Spleen (tissue), 11 donors: ENCODE results near the gene ITM2C. TPM values are rescaled to one million over a fixed set of nuclear protein-coding genes. Genes with fewer than 3 reads are reported as not detected.

Source experiments
- DNase-seq: peaks from one replicate; pipeline ENCODE4 v3.0.0-alpha.2; 2020
- H3K27ac ChIP-seq, 8 donors: fragments of 200-600 bp; sonication (generic) in 7 of 8; 1 replicate in 4 of 8; 2 replicates in 4 of 8; pipeline versions ENCODE4 v1.5.0 to v1.8.0; 2016 to 2021; ENCODE audit warnings: inconsistent platforms in 4 of 8, mild to moderate bottlenecking in 4 of 8, moderate library complexity in 1 of 8
- H3K27me3 ChIP-seq, 7 donors: fragments of 200-600 bp; sonication (generic) in 6 of 7; replicated peaks in 1 of 7; 1 replicate in 4 of 7; 2 replicates in 3 of 7; pipeline versions ENCODE4 v1.5.0 to v1.8.0; 2016 to 2021; ENCODE audit warnings: inconsistent platforms in 3 of 7, mild to moderate bottlenecking in 1 of 7
- H3K36me3 ChIP-seq, 6 donors: fragments of 200-600 bp; sonication (generic) in 5 of 6; 1 replicate in 4 of 6; 2 replicates in 2 of 6; pipeline versions ENCODE4 v1.5.0 to v1.8.0; 2016 to 2021; ENCODE audit warnings: inconsistent platforms in 2 of 6
- H3K4me1 ChIP-seq, 6 donors: fragments of 200-600 bp; sonication (generic) in 5 of 6; 1 replicate in 3 of 6; 2 replicates in 3 of 6; pipeline versions ENCODE4 v1.5.0 to v1.8.0; 2016 to 2021; ENCODE audit warnings: inconsistent platforms in 3 of 6
- H3K4me3 ChIP-seq, 8 donors: fragments of 200-600 bp; sonication (generic) in 7 of 8; 1 replicate in 4 of 8; 2 replicates in 4 of 8; pipeline versions ENCODE4 v1.5.0 to v1.8.0; 2016 to 2021; ENCODE audit warnings: inconsistent platforms in 4 of 8, mild to moderate bottlenecking in 4 of 8, moderate library complexity in 2 of 8
- H3K9me3 ChIP-seq, 8 donors: fragments of 200-600 bp; sonication (generic) in 7 of 8; 1 replicate in 4 of 8; 2 replicates in 4 of 8; pipeline versions ENCODE4 v1.5.0 to v1.8.0; 2016 to 2021; ENCODE audit warnings: inconsistent platforms in 4 of 8
- CTCF ChIP-seq, 11 experiments: fragments of 200-600 bp in 7 of 11; fragments of 450-650 bp in 4 of 11; sonication (generic) in 4 of 11; IDR thresholded peaks in 8 of 11; conservative IDR thresholded peaks in 3 of 11; 1 replicate in 7 of 11; 2 replicates in 4 of 11; pipeline versions ENCODE4 v1.4.0 to v1.8.0; 2016 to 2021; ENCODE audit warnings: antibody characterized with exemption in 11 of 11, inconsistent platforms in 4 of 11, mild to moderate bottlenecking in 1 of 11
- POLR2A ChIP-seq, 3 donors: fragments of 450-650 bp; IDR thresholded peaks; one replicate each; pipeline ENCODE4 v1.5.1; 2017; ENCODE audit warnings: antibody characterized with exemption in 3 of 3, mild to moderate bottlenecking in 1 of 3
- POLR2AphosphoS5 ChIP-seq, 3 donors: sonication (generic); formaldehyde crosslinking; IDR thresholded peaks; one replicate each; pipeline ENCODE4 v1.5.1; 2017; ENCODE audit warnings: antibody characterized with exemption in 3 of 3
- WGBS, 5 donors: extraction: QIAGEN DNeasy Blood & Tissue Kit in 3 of 5; methylation state at CpG; one replicate each; pipeline versions ENCODE4 v1.1.5 to v1.1.7; 2013 to 2018; 5-methylcytosine and 5-hydroxymethylcytosine counted together
- intact Hi-C: fragments of 100-400 bp; cut with DNase I; formaldehyde crosslinking; loops from one replicate; pipeline ENCODE4 v1.15.0; 2023; ENCODE audit warnings: low total_unique reads
- polyA plus RNA-seq, 3 donors: library from polyadenylated mRNA; stranded (reverse); fragments of 200-250 nt; gene quantifications; one replicate each; pipeline ENCODE4 v1.2.1, GENCODE V29; 2013
- total RNA-seq, 7 donors: library from RNA; depleted of rRNA in 3 of 7; stranded (reverse); fragments of >200 nt in 3 of 7; fragmentation: NEBNext Ultra II Directional in 4 of 7; extraction: Animal tissue kit (Norgen Biotek cat#: 25700) in 4 of 7; gene quantifications; one replicate each; pipeline versions ENCODE4 v1.1.0 to v1.2.1, GENCODE V29; 2016 to 2021
- donor health status: healthy with polysubstance abuse.
- donor health status: DM: no; HTN: no; CAD: no; lungs with moderate emphysema.
- donor health status: DM: no; HTN: no; CAD: no.
- donor health status: Bipolar disorder and iron deficiency.
- donor health status: healthy.
- donor health status: DM: no; HTN: no; CAD: no.
- donor health status: DM: yes; HTN: yes; CAD: no.

ITM2C gene
- total and polyA plus RNA-seq, 10 donors = 58.5 to 150 (median 93.7) TPM

DNA sequence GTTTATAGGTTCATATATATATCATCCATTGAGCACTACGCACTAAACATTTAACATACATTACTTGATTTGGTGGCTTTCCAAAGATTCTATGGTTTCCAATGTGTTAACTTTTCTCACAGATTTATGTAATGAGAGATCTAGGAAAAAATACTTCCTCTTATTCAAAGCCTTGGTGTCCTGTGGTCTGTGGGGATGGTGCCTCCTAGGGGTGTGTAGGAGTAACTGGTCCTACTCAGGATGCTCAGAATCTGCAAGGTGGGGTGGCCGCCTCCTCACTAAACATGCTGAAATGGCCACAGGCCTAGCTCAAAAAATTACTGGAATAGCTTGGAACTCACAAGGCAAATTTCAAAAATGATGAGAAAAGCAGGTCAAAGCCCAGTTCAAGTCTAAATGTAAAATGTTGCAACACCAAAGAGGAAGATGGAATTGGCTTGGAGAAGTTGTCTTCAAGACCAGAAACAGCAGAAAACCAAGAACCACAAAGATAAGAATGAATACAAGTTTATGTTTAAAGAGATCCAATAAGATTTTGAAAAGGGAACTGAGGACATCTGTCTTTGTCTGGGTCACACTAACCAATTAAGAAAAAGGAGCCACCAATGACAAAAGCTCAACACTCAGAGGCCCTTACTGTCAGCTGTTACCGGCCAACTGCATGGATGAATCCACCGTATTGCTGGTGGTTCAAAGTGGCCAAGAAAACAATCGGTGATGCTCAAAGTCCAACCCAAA is 48.8 kb downstream of the ITM2C start:
- TF ChIP-seq CTCF (IDR thresholded peaks at IDR 0.05 in 8 of 11, conservative IDR thresholded peaks at IDR 0.05 in 3 of 11) (peak; percentile 36 to 73 (median 58)), POLR2A (IDR thresholded peaks at IDR 0.05) (no peak), POLR2AphosphoS5 (IDR thresholded peaks at IDR 0.05) (no peak)
- H3K36me3 ChIP-seq = peaks cover 0 to 10% (median 0%) of the 10 kb centered on the region in 6 donors
- peaks cover 0 to 14% (median 0%) of the 10 kb centered on the region in 7 donors for H3K27me3 ChIP-seq
- intact Hi-C loops = loop anchor here (5.0 to 10.0 kb wide), 2 partner anchors 66 to 71 kb away; no protein-coding TSS in a partner anchor
- H3K9me3 ChIP-seq = no peaks in the 10 kb centered on the region
- peaks cover 0 to 12% (median 3%) of the 10 kb centered on the region in 6 donors for H3K4me1 ChIP-seq
- H3K27ac ChIP-seq = peak overlapping the region in 2 of 8 donors; percentile 22 to 42
- WGBS, 5 donors = 57 to 76% (median 67%) methylated on average over 5 of the region's 5 CpGs
- H3K4me3 ChIP-seq = no peak overlapping the region
- DNase-seq = peak; percentile 78

- Histone ChIP-seq H3K9me3 (no peaks in the 10 kb centered on the region), H3K27me3 (peaks cover 0 to 14% (median 0%) of the 10 kb centered on the region in 7 donors), H3K27ac (no peak overlapping the region), H3K36me3 (peaks cover 0 to 6% (median 0%) of the 10 kb centered on the region in 6 donors), H3K4me1 (peaks cover 0 to 10% (median 3%) of the 10 kb centered on the region in 6 donors), H3K4me3 (no peak overlapping the region)
- TF ChIP-seq POLR2AphosphoS5 (IDR thresholded peaks at IDR 0.05) (no peak), CTCF (IDR thresholded peaks at IDR 0.05 in 8 of 11, conservative IDR thresholded peaks at IDR 0.05 in 3 of 11) (no peak), POLR2A (IDR thresholded peaks at IDR 0.05) (no peak)
- WGBS, 5 donors = 77 to 94% (median 87%) methylated on average over 2 to 3 of the region's 3 CpGs
- peak; percentile 46 for DNase-seq
- intact Hi-C loops = loop anchor here (5.0 to 10.0 kb wide), 2 partner anchors 68 to 70 kb away; no protein-coding TSS in a partner anchor
Measured at GRCh38 chr2:230914886-230915285, 50.1 kb downstream of the ITM2C start.

DNA sequence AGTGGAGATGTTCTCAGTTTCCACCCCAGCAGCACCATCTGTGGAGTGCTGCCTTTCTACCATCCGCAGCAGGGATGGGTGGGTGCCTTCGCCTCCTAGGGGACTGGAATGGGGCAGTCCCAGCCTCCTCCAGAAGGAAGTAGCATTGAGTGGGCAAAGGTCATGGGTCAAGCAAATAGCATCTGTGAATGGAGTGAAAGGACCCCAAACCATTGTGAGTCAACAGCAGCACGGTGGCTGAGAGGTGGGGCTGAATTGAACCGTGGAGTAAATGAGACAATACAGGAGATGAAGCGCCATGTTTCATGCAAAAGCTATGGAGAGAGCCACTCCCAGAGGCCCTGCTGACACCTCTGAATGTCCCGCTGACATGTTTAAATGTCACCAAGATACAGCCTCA is 50.6 kb downstream of the ITM2C start:
- DNase-seq = no peak
- intact Hi-C loops = loop anchor here (10.0 kb wide), 1 partner anchor 69 kb away; no protein-coding TSS in a partner anchor
- Histone ChIP-seq H3K4me3 (no peak overlapping the region), H3K9me3 (no peaks in the 10 kb centered on the region), H3K27ac (no peak overlapping the region), H3K4me1 (peaks cover 0 to 10% (median 3%) of the 10 kb centered on the region in 6 donors), H3K27me3 (peaks cover 0 to 14% (median 0%) of the 10 kb centered on the region in 7 donors), H3K36me3 (peaks cover 0 to 2% (median 0%) of the 10 kb centered on the region in 6 donors)
- 70 to 85% (median 84%) methylated on average over 6 of the region's 6 CpGs for WGBS, 5 donors
- TF ChIP-seq POLR2A (IDR thresholded peaks at IDR 0.05) = no peak
- TF ChIP-seq CTCF (IDR thresholded peaks at IDR 0.05 in 8 of 11, conservative IDR thresholded peaks at IDR 0.05 in 3 of 11) = no peak
- no peak for TF ChIP-seq POLR2AphosphoS5 (IDR thresholded peaks at IDR 0.05)

DNA sequence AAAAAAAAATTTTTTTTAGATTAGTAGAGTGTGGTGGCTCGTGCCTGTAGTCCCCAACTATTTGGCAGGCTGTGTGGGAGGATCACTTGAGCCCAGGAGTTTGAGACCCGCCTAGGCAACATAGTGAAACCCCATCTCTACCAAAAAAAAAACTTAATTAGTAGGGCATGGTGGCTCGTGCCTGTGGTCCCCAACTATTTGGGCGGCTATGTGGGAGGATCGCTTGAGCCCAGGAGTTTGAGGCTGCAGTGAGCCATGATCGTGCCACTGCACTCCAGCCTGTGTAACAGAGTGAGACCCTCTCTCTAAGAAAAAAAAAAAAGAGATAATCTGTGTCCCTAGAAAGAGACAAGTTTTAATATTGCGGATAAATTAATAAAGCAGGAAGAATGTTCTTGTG is 51.5 kb downstream of the ITM2C start:
- H3K36me3 ChIP-seq = no peaks in the 10 kb centered on the region
- H3K4me1 ChIP-seq = peaks cover 0 to 10% (median 3%) of the 10 kb centered on the region in 6 donors
- DNase-seq = peak; percentile 21
- intact Hi-C loops = loop anchor here (10.0 kb wide), 1 partner anchor 69 kb away; no protein-coding TSS in a partner anchor
- H3K27ac ChIP-seq = no peak overlapping the region
- H3K27me3 ChIP-seq = peaks cover 0 to 14% (median 0%) of the 10 kb centered on the region in 7 donors
- TF ChIP-seq POLR2A (IDR thresholded peaks at IDR 0.05) (no peak), CTCF (IDR thresholded peaks at IDR 0.05 in 8 of 11, conservative IDR thresholded peaks at IDR 0.05 in 3 of 11) (no peak), POLR2AphosphoS5 (IDR thresholded peaks at IDR 0.05) (no peak)
- H3K9me3 ChIP-seq = no peaks in the 10 kb centered on the region
- H3K4me3 ChIP-seq = no peak overlapping the region
- WGBS, 5 donors = 71 to 85% (median 78%) methylated on average over 7 of the region's 7 CpGs
